Stimulated activated CD8-positive, alpha-beta memory T cell treated with anti-CD3 and anti-CD28 coated beads, Interleukin-4, amount 100 ng/mL, for 24 hours (primary cell): ENCODE data around the gene AGAP1.

ENCODE experiments used
- DNase-seq: peaks from one replicate; pipeline ENCODE4 v3.0.0-alpha.2; 2020; ENCODE audit warnings: low read depth

Gene AGAP1

GRCh38 chr2:236008857-236009256 lies 515.0 kb downstream of the AGAP1 start:
- no peak for DNase-seq

DNA sequence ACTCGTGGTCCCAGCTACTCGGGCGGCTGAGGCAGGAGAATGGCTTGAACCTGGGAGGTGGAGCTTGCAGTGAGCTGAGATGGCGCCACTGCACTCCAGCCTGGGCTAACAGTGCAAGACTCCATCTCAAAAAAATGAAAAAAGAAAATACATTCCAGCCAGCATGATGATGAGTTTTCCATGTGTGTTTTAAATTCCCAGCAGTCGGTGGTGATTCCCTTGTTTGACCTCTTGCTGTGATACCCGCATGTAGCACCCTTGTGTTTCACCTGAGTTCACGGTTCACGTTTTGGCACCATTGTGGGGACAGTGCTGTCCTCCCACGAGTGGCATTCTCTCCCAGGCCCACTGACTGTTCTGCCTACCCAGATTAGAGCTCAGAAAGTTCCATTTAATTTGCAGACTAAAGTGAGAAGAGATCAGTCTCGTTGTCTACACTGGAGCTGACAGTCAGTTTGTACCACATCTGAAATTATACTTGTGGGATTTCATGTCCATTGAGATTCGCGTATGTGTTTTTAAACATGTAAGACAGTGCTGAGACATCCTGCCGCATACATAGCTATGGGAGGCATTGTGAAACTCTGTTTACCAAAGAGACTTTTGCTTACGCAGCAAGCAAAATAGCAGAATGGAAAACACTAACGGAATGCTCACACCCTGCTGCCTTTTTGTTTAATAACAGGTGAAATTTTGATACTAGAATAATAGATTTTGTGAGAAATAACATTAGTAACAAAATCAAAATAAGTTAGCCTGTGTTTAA lies 517.3 kb downstream of the AGAP1 start:
- DNase-seq, result no peak

- DNase-seq, result no peak
Observed at GRCh38 chr2:236012155-236012554, 518.3 kb downstream of the AGAP1 start.

DNA sequence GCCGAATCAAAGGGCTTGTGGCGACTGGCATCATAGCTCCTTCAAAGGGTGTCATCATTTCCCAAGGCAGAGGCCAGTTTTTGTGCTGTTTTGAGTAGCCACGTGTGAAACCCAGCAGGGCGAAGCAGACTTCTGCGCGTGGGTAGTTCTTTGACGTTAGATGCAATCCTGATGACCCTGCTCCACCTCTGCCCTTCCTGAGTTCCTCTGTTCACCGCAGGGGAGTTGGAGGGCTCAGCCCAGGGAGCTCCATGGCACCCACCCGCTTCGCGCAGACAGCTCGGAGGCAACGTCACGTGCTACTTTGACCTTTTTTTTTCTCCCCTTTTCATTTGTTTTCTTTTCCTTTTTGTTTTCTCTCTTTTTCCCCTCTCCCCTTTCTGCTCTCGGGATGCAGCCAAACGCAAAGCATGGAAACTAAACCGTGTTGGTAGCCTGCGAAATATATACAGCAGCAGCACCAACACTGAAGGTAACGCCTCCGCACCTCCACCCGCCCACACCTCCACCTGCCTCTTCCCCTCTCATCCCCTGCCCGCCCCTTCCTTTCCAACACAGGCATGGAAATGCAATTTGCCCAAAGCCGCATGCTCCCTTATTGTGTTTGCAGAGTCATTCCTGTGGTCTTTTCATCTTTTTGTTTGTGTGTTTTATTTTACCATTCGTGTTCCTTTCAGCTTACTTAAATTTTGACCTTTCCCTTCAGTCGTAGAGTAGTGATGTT lies 520.7 kb downstream of the AGAP1 start:
- DNase-seq, result no peak

DNA sequence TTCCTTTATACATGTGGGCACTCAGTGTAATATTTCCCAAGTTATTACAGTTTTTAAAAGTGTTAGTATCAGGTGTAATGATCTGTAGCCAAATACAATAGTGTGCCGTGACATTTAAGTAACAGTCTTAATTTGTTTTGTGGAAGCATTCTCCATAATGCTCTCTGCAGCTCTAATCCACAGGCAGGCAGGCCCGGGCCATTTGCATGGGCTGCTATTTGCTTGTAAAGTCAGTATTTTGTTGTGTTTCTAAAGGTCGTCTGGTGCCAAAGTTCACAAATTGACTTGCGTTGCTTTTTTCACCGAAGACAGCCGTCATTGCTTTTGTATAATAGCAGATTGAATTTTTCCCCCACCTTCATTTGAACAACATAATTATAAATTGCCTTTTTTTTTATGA lies 521.3 kb downstream of the AGAP1 start:
- no peak for DNase-seq

GRCh38 chr2:236016496-236016895 lies 522.7 kb downstream of the AGAP1 start:
- DNase-seq, result no peak

- no peak for DNase-seq
Observed at GRCh38 chr2:236017446-236017845, 523.6 kb downstream of the AGAP1 start.

- DNase-seq, result no peak
Observed at GRCh38 chr2:236019434-236019833, 525.6 kb downstream of the AGAP1 start.

- DNase-seq, result no peak
Observed at GRCh38 chr2:236021499-236022057, 527.7 kb downstream of the AGAP1 start.

DNA sequence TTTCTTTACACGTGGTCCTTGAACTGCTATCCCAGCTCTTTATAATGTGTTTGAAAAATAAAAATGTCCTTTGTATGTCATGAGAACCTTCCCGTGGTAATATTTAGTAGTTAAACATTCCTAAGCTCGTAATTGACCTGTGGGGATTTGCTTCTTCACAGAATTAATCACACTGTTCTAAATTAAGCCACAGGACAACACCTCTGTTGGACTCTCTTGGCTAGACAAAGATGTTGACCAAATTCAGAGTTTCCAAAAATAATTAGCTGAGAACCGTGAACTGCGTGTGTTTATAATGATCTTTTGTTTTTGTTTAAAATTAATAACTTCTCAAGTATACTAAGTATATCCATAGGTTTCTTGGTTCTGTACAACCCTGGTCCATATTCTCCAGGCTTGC lies 528.3 kb downstream of the AGAP1 start:
- no peak for DNase-seq

DNA sequence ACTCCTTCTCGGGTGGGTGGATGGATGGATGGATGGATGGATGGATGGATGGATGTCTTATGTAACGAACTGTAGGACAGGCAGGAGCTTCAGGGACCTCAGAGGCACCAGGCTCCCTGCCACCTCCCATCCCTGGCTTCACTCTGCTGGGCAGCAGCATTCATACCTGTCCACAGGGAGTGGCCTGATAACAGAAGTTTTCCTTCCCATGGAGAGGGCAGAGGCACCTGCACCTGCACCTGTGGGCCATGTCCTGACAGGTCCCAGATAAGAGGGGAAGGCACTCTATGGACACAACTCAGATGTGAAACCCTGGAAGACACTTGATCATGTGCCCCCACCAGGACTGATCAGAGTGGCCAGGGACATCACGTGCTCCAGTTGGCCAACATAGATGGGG lies 532.0 kb downstream of the AGAP1 start:
- DNase-seq, result no peak

DNA sequence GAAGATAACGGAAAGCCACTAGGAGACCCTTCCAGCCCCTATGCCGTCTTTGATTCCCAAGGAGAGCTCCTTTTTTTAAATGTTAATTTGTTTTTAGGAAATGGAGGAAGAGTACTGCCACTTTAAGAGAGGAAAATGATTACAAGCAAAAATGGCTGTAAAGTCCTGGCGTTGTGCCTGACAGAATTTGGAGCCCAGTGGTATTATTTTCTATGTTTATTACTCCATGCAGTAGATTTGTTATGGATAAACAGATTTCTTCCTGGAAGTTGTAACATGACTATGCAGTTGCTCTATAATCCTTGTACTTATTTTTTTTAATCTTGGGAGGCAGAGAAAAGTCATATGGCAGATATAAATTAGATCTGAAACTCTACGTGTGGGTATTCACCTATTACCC lies 533.0 kb downstream of the AGAP1 start:
- no peak for DNase-seq

DNA sequence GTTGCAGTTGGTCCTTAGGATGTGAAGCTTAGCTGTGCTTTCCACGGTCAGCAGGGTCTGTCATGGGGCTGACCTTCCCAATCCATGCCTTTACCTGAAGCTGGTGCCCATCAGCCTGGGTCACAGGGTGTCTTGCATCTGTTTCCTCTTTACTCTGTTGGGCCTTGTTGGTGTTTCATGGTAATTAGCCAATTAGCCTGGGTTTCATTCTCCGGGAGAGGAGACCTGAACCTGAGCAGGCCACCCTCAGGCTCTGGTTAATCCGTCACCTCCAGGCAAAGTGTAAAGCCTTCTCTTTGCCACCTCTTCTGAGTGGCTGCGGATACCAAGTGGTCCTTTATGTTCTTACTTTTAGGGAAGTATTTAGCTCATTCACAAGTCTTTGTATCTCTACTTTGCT lies 534.2 kb downstream of the AGAP1 start:
- DNase-seq, result no peak

- DNase-seq, result no peak
Observed at GRCh38 chr2:236033462-236033861, 539.6 kb downstream of the AGAP1 start.

DNA sequence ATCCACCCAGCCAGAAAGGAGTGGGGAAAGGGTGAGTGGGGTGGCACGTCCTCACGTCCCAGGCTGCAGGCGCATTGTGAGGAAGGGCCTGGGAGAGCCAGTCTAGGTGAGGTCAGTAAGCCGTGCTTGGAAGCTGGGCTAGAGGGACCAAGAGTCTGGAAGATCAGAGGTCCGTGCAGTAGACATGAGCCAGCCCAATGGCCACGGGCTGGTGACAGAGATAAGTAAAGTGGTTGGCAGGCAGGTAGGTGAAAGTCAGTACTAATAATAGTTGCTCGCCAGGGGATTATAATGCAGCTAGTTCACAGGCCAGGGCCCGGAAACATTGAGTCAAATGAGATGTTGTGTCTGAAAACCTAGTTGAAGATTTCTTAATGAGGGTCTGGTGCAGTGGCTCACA lies 541.1 kb downstream of the AGAP1 start:
- DNase-seq, result no peak

DNA sequence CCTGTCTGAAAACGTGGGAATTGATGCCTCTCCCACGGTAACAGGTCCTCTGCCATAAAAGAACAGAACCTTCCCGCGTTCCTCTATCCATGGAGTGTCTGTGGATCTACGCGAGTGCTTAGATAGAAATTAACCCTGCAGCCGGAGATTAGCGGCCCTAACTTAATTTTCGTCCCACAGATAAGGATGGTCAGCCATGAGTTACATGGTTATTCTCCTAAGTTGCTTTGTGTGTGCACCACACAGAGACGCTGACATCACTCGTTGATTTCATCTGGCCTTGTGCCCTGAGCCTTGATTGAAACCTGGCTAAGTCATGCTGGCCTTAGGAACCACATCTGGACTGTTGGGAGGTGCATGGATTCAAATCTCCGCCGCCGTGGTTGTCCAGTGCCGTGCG lies 542.2 kb downstream of the AGAP1 start:
- no peak for DNase-seq

- no peak for DNase-seq
Observed at GRCh38 chr2:236038096-236038495, 544.3 kb downstream of the AGAP1 start.

DNA sequence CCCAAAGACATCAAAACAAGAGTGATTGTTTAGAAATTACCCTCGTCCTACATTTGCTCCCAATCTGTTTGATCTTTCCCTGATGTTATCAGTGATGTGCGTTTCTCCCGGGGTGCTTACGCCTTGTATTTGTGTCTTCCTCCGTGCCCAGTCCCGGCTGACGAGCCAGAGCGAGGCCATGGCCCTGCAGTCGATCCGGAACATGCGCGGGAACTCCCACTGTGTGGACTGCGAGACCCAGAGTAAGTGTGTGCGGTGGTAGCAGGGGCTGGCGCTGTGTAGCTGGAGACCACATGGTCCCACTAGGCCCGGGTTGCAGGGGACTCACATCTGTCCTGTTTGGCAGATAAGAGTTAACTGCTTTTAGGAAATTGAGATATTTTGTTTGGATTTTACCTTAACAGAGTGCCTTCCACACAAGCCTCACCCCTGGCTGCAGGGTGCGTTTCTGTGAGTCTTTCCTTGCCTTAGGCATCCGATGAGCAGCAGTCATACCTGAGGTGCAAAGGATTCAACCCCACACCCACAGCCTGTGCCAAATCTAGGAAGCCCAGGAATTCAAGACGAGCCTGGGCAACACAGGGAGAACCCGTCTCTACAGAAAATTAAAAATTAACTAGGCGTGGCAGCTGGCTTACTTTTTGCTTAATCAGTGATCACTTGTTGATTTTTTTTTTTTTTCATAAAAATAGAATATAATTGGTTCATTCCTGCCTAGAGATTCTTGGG lies 546.9 kb downstream of the AGAP1 start:
- DNase-seq, result no peak

- DNase-seq, result no peak
Observed at GRCh38 chr2:236041616-236042015, 547.8 kb downstream of the AGAP1 start.

GRCh38 chr2:236042087-236042486 lies 548.2 kb downstream of the AGAP1 start:
- no peak for DNase-seq

DNA sequence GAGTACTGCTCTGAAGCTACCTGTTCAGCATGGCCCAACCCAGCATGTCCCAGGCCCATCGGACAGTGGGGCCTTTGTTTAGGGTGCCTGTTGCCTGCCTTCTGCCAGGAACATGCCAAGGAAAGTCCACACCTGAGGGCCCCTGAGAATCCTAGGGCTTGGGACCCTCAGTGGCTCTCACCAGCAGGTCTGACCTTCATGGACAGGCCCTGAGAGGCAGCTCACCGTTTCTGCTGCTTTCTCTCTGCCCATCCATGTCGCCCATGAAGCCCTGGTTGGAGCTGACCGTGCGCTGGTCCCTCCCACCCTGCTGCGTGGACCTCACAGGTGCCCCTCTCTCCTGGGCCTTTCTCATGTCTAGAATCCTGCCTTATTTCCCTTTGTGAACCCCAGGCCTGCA lies 550.3 kb downstream of the AGAP1 start:
- no peak for DNase-seq
